Stromal cell of bone marrow (primary cell): ENCODE results near the gene ALG14.

Experiments
- DNase-seq: peaks from one replicate; pipeline ENCODE4 v3.0.0-alpha.2; 2012; ENCODE audit warnings: low read depth

The ALG14 gene

DNA sequence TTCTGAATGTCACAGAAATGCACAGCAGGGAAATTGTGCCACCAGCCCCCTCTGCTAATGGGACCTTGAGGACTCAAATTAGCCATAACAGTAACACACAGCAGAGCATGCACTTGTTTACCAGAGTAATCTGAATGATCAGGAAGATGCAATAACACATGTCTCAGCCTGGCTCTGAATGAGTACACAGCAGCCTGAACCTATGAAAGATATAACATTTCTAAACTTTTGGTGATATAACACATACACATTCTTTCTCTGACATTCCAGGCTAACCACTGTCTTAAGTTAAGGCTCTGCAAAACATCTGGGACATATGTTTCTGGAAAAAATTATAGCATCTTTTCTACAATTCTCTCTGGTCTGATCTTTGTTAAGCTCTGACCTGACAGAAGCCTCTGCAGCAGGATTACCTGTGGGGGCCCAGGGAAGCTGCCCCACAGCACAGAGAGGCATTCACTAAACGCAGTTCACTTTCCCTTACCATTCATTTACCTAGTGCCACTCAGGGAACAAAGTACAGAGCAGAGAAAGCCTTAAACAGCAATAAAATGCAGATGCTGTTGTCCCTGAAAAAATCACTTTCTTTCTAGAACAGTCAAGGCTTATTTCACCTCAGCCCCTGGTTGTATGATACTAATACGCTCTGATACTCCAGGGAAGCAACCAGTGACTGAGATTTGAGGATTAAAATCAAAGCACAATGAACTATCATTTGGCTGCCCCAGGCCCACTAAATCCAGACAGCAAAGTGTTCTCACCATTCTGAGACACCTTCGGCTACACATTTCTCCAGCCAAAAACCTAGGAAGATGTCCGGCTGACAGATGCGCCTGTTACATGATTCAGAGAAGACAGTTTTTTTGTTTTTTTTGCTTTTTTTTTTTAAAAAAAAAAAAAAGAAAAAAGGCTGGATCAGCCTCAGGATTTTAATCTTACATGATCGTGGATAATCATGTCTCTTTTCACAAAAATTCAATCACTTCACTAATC is 91.9 kb downstream of the ALG14 start:
- no peak for DNase-seq

DNA sequence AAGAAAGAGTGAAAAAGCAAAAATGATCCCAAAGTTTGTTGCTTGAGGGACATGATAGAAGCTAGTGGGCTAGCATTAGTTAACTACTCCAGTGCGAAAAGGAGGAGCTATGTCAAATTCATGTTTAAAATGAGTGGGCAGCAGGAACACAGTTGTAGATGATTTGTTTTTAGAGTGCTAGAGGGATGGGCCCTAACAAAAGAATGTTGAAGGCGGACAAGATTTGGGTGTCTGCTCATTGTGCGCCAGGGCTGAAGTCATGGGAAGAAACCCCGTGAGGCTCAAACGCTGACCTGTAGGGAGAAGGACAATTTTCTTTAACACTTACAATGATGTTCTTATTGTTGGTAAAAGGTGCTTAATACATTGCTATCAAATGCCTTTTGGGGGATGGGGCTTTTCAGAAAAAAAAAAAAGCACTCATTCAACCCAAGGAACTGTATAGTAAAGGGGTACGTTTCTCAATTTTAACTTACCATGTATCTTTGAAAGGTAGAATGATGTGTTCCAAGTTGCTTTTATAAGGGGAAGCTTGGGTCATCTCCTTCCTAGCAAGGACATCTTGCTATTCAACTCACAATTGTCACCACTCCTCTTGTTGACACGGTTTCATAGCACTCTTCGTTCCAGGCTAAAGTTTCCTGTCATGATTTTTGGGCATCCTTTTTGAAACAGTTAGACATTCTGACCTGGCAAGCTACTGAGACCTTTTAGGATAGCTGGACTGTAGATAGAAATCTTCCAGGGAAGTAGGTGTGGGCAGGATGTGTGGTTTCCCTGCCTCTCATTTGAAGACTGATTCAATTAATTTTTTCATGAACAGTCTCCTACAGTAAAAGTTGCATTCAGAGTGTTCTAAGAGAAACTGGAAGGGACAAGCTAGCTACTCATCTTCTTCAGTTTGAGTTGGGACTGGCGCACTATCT is 92.8 kb downstream of the ALG14 start:
- DNase-seq, result no peak

DNA sequence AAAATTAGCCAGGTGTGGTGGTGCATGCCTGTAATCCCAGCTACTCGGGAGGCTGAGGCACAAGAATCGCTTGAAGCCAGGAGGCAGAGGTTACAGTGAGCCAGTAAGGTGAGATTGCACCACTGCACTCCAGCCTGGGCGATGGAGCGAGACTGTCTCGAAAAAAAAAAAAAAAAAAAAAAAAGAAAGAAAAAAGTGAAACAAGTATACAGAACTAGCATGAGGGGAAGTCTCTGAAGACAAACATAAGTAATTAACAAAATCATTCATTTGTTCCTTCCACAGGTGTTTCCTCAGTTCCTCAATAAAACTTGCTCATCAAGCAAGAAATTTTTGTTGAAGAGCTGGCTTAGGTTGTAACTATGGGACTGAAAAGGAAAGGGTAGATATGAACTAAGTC is 93.6 kb downstream of the ALG14 start:
- no peak for DNase-seq

DNA sequence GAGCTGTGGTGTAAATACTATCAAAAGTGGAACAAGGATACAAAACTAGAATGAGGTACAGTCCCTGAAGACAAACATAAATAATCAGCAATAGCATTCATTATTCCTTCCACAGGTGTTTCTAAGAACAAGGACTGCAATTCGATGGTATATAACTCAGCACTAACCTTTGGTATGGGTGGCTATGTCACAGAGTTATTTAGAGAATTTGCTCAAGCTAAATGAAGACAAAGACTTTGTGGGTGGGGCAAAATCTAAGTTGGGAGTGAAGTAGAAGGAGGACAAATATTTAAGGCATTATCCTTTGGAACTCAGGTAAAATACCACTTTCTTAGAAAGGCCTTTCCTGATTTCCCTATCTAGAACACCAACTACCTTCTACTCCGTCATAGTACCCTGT is 94.3 kb downstream of the ALG14 start:
- DNase-seq, result no peak

DNA sequence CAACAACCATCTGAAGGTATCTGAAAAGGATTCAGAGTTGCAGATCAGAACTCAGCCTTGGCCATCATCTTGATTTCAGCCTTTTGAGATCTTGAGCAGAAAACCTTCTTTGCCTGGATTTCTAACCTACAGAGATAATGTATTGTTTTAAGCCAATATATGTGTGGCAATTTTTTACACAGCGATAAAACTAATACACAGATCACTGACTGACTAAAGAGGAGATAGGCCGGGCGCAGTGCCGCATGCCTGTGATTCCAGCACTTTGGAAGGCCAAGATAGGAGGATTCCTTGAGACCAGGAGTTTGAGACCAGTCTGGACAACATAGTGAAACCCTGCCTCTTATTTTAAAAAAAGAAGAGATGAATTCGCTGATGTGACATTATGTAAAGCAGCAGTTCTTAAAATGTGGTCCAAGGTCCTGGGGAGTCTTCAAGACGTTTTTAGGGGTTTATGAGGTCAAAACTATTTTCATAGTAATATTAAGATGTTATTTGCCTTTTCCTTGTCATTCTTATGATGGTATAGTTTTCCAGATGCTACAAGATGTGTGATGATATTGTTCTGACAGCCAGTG is 95.7 kb downstream of the ALG14 start:
- no peak for DNase-seq

DNA sequence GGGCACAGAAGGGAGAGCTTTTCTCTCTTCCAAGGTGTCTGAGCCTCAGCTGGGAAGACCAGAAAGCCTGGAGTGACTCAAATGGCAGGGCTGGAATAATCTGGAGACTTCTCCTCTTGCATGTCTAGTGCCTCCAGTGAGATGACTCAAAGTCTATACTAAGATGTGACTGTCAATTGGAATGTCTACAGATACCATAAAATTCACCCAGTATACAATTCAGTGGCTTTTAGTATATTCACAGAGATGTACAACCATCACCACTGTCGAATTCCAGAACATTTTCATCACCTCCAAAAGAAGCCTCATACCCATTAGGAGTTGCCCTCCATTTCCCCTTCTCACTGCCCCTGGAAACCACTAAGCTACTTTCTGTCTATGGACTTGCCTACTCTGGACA is 97.9 kb downstream of the ALG14 start:
- DNase-seq, result peak; percentile 64

DNA sequence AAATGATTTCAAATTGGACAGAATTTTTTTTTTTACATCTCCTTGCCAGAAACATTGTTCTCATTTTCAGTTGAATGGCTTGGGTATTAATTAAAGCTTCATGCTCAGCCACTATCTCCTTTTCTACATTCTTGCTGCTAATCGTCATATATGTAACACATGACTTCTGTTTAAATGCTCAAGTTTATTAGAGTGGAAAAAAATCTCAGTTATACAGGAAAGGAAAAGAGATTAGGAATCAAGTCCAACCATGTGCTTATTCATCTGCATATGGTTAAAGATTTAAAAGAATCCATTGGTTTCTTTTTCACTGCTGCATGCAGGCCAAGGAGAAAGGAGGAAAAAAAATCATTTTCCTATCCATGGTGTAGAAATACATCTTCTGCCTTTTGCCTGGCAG is 98.5 kb downstream of the ALG14 start:
- DNase-seq, result peak; percentile 20

DNA sequence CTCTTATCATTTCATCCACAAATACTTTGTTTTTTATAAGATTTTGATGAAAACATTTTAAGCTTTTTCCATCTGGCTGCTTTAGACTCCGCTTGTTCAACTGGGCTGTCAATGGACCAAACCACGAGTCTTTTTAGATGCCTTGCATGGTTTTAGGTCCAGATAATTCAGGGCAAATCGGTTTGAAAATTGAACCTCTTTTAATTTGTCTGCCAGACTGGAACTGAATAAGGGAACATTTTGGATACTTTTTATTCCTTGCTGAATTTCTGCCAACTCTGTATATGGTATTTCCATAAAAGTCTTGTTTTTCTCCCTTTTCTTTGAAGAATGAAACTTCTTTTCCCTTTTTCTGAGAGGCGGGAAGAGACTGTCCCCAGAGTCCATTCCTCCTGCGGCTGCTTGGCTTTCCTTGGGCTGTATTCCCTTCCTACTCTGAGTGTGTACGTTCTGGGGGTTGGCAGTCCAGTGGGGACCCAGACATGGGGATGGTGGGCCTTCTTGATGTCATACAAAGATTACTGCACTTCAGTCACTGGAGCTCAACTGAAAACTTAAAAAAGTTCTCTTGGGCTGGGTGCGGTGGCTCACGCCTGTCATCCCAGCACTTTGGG is 99.3 kb downstream of the ALG14 start:
- DNase-seq, result no peak

DNA sequence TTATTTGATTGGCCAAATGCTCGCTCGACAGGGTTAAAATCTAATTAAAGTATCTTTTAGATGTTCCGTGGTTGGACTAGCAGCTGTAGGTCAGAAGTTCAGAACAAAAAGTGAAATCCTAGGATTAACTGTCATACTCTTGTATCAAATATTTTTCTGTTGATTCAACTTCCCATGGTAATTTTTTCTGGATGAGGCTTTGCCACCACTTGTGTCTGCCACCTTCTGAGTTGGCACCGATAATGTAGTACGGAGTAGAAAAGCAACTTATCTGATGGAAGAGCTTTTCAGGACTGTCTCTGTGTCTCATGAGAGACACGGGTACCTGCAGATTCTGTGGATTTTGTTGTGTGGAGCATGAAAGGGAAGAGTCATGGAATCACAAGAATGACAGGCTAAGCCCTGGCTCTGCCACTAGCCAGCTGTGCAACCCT is 101.2 kb downstream of the ALG14 start:
- DNase-seq, result peak; percentile 24

DNA sequence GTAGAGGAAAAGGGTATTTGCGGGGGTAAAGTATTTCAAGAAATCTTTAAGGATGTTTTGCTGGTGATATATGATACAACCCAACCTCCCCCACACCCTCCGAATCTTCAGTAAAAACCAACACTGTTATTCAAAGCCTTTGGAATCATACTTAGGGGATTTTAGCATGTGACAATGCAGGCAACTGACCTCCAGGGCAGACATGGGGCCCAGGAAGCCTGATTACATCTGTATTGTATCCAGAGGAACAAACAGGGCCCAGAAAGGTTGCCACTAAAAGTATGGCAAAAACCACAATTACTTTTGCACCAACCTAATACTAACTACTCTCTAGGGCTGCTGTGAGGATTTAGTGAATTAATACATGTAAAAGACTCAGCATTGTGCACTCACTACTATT is 102.0 kb downstream of the ALG14 start:
- no peak for DNase-seq

DNA sequence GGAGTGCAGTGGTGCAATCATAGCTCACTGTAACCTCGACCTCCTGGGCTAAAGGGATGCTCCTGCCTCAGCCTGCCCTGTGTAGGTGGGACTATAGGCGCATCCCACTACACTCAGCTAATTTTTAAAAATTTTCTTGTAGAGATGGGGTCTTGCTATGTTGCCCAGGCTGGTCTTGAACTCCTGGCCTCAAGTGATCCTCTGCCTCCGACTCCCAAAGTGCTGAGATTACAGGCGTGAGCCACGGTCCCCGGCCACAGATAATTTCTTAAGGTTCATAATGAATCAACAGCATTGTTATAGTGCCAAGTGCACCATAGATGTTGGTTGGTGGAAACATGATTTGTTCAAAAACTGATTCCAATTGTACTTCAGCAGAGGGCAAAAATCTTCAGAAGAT is 103.6 kb downstream of the ALG14 start:
- no peak for DNase-seq

DNA sequence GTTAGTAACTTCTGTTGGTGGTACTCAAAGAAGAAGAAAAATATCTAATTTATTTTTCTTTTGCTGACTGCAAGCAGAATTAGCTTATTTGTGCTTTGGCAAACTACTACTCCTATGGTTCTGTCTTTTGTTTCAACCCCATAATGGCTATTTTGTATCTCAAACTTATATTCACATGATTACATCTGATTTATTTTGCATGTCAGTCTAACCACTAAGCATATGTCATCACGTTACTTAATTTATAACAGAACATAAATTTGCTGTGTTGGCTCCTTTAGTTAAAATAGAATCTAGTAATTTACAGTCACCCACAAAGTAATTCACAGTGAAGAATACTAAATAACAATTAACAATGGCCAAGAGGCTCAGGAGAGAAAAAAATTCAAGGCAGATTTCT is 106.7 kb downstream of the ALG14 start:
- no peak for DNase-seq

DNA sequence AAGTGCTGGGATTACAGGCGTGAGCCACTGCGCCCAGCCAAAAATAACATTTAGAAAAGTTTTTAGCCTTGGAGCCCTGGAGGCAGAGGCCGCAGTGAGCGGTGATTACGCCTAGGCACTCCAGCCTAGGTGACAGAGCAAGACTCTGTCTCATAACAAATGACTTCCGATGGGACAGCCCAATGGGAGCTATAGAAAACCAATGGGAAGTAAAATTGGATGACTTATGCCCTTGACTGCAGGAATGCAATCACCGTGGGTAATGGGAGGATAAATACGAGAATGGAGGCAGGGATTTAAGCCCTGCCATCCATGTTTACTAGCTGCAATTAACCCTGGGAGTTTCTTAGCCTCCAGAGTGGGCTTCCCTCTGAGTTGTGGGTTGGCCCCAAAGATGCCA is 108.9 kb downstream of the ALG14 start:
- DNase-seq, result no peak

DNA sequence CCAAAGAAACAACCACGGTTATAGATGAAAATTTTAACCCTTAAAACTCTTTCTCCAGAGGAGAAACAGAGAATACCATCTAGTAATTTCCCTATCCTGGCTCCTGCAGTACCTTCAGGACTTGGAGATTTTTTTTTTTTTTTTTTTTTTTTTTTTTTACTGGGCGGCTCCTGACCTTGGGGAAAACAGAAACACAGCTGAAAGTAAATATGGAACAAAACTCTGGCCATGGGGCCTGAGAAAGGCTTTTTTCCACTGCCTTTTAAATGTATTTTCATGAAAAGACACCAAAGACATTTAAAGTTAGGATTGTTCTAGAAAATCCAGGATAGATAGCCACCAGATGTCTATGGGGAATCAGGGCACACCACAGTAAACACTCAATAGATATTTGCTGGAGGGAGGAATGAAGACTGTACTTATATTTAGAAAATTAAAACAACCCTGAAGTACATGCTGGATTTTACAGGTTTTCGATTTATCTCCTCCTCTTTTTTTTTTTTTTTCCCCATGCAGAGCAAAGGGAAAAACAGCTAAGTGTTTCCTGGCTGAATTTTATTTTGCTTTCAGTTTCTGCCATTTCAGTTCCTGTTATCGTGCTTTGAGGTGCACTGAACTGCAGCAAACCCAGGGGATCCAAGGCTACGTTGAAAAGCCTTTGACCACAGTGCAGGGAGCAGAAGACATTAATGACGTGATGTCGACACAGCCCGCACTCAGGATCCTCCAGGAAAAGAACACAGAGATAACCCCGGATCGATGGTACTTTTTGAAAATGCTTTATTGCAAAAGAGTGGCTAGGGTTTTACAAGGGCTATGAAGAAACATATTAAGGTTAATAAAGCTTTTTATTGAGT is 110.1 kb downstream of the ALG14 start:
- peak; percentile 35 for DNase-seq

DNA sequence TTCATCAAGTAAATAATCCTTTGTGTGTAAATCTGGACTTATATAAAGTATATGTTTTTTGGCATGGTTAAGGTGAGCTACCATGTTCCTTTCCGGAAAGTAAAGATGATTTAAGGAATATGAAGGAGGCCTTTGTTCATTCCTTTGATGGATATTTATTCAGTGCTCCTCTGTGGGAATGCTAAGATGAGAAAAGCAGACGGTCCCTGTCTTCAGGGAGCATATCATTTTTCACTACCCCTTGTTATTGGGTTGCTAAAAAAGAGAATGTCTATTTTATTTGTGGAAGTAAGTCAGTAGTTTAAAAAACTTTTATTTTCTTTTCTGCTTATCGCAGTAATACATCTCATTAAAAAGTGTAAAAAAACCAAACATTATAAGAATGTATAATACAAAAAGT is 110.8 kb downstream of the ALG14 start:
- no peak for DNase-seq

DNA sequence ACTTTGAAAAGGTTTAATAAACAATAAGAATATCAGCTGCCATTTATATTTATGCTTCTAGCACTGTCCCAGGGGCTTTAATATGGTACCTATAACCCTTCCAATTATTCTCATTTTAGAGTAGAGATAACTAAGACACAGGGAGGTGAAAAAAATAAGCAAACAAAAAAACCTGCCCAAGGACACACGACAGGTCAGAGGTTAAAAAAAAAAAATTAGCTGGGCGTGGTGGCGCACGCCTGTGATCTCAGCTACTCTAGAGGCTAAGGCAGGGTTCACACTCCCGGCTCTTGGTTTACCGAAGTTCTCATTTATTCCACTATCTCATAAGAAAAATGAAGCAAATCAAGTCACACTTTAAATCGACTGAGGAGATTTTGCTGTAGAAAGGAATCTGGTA is 111.2 kb downstream of the ALG14 start:
- DNase-seq, result no peak

DNA sequence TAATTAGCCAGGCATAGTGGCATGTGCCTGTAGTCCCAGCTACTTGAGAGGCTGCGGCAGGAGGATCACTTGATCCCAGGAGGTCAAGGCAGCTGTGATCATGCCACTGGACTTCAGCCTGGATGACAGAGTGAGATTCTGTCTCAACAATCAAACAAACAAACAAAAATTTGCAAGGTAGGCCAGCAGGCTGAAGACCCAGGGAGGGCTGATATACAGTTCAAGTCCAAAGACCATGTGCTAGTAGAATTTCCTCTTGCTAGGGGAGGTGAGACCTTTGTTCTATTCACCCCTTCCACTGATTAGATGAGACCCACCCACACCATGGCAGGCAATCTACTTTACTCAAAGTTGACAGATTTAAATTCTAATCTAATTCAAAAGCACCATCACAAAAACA is 114.7 kb downstream of the ALG14 start:
- no peak for DNase-seq

DNA sequence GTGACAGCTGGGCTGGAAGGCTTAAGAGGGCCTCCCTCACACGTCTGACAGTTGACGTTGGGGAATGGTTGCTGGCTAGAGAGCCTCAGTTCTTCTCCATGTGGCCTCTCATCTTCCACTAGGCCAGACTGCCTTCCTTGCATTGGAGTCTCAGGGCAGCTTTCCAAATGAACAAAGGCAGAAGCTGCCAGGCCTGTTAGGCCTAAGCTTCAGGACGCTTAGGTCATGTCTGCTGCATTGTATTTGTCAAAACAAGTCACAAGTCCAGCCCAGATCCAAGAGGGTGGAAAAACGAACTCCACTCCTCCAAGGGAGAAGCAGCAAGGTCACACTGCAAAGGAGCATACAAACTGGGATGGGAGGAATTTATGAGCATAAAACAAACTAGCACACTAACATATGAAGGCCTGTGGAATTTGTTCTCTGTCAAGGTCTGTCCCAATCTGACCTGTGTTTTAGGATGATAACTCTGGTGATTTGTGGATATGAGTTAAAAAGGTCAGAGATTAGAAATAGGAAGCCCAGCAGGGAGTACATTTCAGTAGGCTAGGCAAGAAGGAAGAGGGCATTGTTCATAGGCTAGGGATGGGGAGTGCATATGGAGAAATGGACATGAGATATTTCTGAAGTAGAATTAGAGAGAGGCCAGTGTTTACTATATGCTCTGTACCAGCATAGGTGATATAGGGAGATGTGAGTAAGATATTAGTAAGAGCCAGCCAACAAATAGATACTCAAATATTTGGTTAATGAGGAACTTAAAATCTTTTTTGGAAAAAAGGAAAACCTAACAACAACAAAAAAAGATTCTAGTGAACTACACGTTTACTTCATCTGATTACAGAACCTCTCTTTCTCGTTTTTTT is 116.8 kb downstream of the ALG14 start:
- DNase-seq, result no peak

DNA sequence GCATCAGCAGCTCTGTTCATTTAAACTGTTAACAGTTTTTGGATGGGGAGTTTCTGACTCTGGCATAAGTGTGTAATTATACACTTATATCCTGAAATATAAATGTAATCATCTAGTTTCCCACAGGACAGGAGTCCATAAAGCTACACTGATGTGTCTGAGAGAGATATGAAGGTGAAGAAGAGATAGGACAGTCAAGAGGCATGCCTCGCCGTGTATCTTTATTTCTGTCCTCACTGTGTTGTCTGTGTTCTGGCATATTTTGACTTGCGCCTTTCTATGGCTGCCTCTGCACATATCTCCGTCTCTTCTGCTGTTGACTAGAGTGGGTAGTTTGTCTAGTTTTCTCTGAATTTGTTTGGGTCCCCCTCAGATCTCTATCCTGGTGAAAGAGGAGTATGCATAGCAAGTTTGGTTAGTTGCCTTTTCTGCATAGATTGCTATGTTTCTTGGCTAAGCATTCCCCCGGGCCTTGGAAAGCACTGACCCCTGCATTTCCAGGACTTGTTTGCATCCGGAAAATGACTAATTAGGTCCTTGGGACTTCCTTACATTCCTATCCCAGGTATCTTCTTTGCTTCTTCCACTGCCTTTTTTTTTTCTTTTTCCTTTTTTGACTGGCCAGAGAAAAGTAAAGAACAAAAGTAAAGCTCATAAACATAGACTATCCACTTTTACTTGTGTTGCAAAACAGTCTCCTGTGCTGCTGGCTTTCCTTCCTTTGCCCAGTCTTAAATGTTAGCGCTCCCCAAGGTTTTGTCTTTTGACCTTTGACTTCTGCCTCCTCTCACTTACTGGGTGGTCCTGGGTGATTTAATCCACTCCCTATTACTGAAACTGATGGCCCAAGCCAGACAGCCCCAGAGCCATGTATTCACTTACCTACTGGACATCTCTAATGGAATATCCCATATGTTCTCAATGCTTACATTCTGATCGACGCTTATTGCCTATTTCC is 118.2 kb downstream of the ALG14 start:
- no peak for DNase-seq
